GM12878 (cell line): ENCODE results near the gene COL5A1. TPM values are rescaled to one million over a fixed set of nuclear protein-coding genes. Genes with fewer than 3 reads are reported as not detected.

Experiments
- ATAC-seq: fragments of 200-7000 bp; cut with Tn5 transposase; 3 replicates; pipeline ENCODE4 v1.9.1; 2020; ENCODE audit warnings: mild to moderate bottlenecking, moderate library complexity
- BruUV-seq: library from RNA; stranded (reverse); fragments of 400-500 nt; replicated peaks from 2 replicates; lab custom pipeline; 2021; lab: Mats Ljungman, UMichigan
- CTCF ChIA-PET: fragments of 300-600 bp; sonication (Branson Sonifier 250); formaldehyde crosslinking; extraction: SDS; loops from one replicate; lab custom pipeline; 2021; ENCODE audit warnings: inconsistent platforms; lab: Yijun Ruan, JAX
- POLR2A ChIA-PET: fragments of 350-600 bp; formaldehyde crosslinking; extraction: SDS; loops from one replicate; lab custom pipeline; 2021; ENCODE audit warnings: inconsistent platforms; lab: Charles Lee
- RAD21 ChIA-PET: fragments of 300-600 bp; sonication (Branson Sonifier 250); formaldehyde crosslinking; loops from one replicate; lab custom pipeline; 2023; ENCODE audit warnings: antibody characterized with exemption; ENCODE audit not compliant: unreplicated experiment; lab: Charles Lee
- SMC1A ChIA-PET: fragments of 300-600 bp; sonication (Branson Sonifier 250); formaldehyde crosslinking; loops from one replicate; lab custom pipeline; 2023; ENCODE audit not compliant: unreplicated experiment, uncharacterized antibody; lab: Charles Lee
- DNase-seq: peaks from one replicate; pipeline ENCODE4 v3.0.0-alpha.2; 2011; ENCODE audit warnings: low read depth, low spot score
- FAIRE-seq: peaks from 3 replicates; lab custom pipeline; 2011; peaks lifted over from hg19 to GRCh38; lab: Jason Lieb, UNC
- H2AFZ ChIP-seq: 2 replicates; pipeline ENCODE4 v1.6.0; 2011; ENCODE audit warnings: low read depth, low read length, control low read depth; ENCODE audit not compliant: control insufficient read depth
- H3K27ac ChIP-seq: 2 replicates; pipeline ENCODE4 v1.5.1; 2011; ENCODE audit warnings: control low read depth; ENCODE audit not compliant: control insufficient read depth, insufficient read depth
- H3K27me3 ChIP-seq, 2 experiments: replicated peaks in 1 of 2; 2 replicates each; pipeline versions ENCODE4 v1.6.0 to v1.6.1; 2011; ENCODE audit warnings: low read length in 1 of 2; ENCODE audit not compliant: control insufficient read depth in 2 of 2, insufficient read depth in 2 of 2
- H3K36me3 ChIP-seq, 2 experiments: 2 replicates each; pipeline ENCODE4 v1.5.1; 2011; ENCODE audit warnings: low read length in 1 of 2; ENCODE audit not compliant: control insufficient read depth in 2 of 2, insufficient read depth in 2 of 2
- H3K4me1 ChIP-seq: 2 replicates; pipeline ENCODE4 v1.6.1; 2011; ENCODE audit warnings: mild to moderate bottlenecking, low read length, moderate library complexity, mixed read lengths; ENCODE audit not compliant: control insufficient read depth, insufficient read depth
- H3K4me2 ChIP-seq: 2 replicates; pipeline ENCODE4 v1.6.0; 2011; ENCODE audit warnings: control low read depth; ENCODE audit not compliant: control insufficient read depth, insufficient read depth
- H3K4me3 ChIP-seq: fragments of 200-600 bp; sonication (generic); 2 replicates; pipeline ENCODE4 v1.5.1; 2016
- H3K79me2 ChIP-seq: 2 replicates; pipeline ENCODE4 v1.6.0; 2011; ENCODE audit warnings: low read length; ENCODE audit not compliant: control insufficient read depth, insufficient read depth
- H3K9ac ChIP-seq: 2 replicates; pipeline ENCODE4 v1.8.0; 2011; ENCODE audit warnings: low read length, control low read depth, mixed read lengths; ENCODE audit not compliant: control insufficient read depth, insufficient read depth
- H3K9me3 ChIP-seq: replicated peaks from 3 replicates; pipeline ENCODE4 v1.5.1; 2011; ENCODE audit warnings: mild to moderate bottlenecking, low read length; ENCODE audit not compliant: control insufficient read depth, insufficient read depth
- H4K20me1 ChIP-seq: 2 replicates; pipeline ENCODE4 v1.6.0; 2011; ENCODE audit not compliant: control insufficient read depth, insufficient read depth
- ATF3 ChIP-seq: IDR thresholded peaks from 2 replicates; pipeline ENCODE4 v1.6.1; 2011; ENCODE audit warnings: low read depth, mild to moderate bottlenecking, low read length, moderate library complexity, borderline replicate concordance; ENCODE audit errors: extremely low read depth
- ATF7 ChIP-seq: fragments of 450-650 bp; IDR thresholded peaks from 2 replicates; pipeline ENCODE4 v1.6.1; 2016; ENCODE audit warnings: low read depth, mild to moderate bottlenecking
- BRCA1 ChIP-seq: IDR thresholded peaks from 2 replicates; pipeline ENCODE4 v1.6.1; 2011; ENCODE audit warnings: low read depth, low read length, improper control_type of control experiment
- FOS ChIP-seq: IDR thresholded peaks from 3 replicates; pipeline ENCODE4 v1.6.1; 2011; ENCODE audit warnings: borderline replicate concordance; ENCODE audit not compliant: insufficient read length; ENCODE audit errors: extremely low read depth
- IKZF2 ChIP-seq, 2 experiments: fragments of 450-650 bp; IDR thresholded peaks; 2 replicates each; pipeline ENCODE4 v1.6.1; 2017; ENCODE audit warnings: mild to moderate bottlenecking in 2 of 2, moderate library complexity in 2 of 2
- MYC ChIP-seq: IDR thresholded peaks from 2 replicates; pipeline ENCODE4 v1.6.1; 2011; ENCODE audit warnings: mild to moderate bottlenecking, low read length, moderate library complexity, inconsistent platforms; ENCODE audit not compliant: insufficient read depth, insufficient replicate concordance, insufficient read length, severe bottlenecking
- NFYA ChIP-seq: IDR thresholded peaks from 2 replicates; pipeline ENCODE4 v1.6.1; 2011; ENCODE audit warnings: low read depth, mild to moderate bottlenecking, low read length, improper control_type of control experiment, borderline replicate concordance
- PAX5 ChIP-seq: IDR thresholded peaks from 2 replicates; pipeline ENCODE4 v1.6.1; 2011; ENCODE audit warnings: low read depth, low read length, borderline replicate concordance
- PML ChIP-seq: IDR thresholded peaks from 2 replicates; pipeline ENCODE4 v1.6.1; 2012; ENCODE audit warnings: low read length, inconsistent platforms
- SUPT20H ChIP-seq: IDR thresholded peaks from 2 replicates; pipeline ENCODE4 v1.6.1; 2011; ENCODE audit warnings: low read depth, mild to moderate bottlenecking, low read length, moderate library complexity, borderline replicate concordance; ENCODE audit not compliant: control insufficient read depth
- ZBTB40 ChIP-seq: fragments of 450-650 bp; IDR thresholded peaks from 2 replicates; pipeline ENCODE4 v1.6.1; 2016; ENCODE audit warnings: mild to moderate bottlenecking, moderate library complexity, borderline replicate concordance
- ZNF217 ChIP-seq: fragments of 450-650 bp; IDR thresholded peaks from 2 replicates; pipeline ENCODE4 v1.6.1; 2017; ENCODE audit warnings: antibody characterized with exemption, mild to moderate bottlenecking
- ZNF622 ChIP-seq: fragments of 450-650 bp; IDR thresholded peaks from 2 replicates; pipeline ENCODE4 v1.6.1; 2017; ENCODE audit warnings: mild to moderate bottlenecking, inconsistent platforms
- WGBS: methylation state at CpG from one replicate; pipeline ENCODE4 v1.1.6; 2016; ENCODE audit warnings: low lambda C conversion rate; ENCODE audit not compliant: insufficient replicate concordance, insufficient coverage; ENCODE audit errors: missing lambda C conversion rate; 5-methylcytosine and 5-hydroxymethylcytosine counted together
- in situ Hi-C: fragments of 300-500 bp; cut with MboI; formaldehyde crosslinking; loops from 9 replicates; pipeline ENCODE4 v1.14.3; 2018; ENCODE audit warnings: mixed read lengths
- intact Hi-C: fragments of 100-400 bp; cut with micrococcal nuclease; formaldehyde crosslinking; loops from one replicate; pipeline ENCODE4 v1.14.2; 2022; ENCODE audit not compliant: unreplicated experiment
- polyA plus RNA-seq, 11 experiments: library from polyadenylated mRNA; depleted of rRNA in 4 of 11; unstranded in 6 of 11; stranded (reverse) in 5 of 11; fragments of >200 nt; fragmentation: Nextera tagmentation in 4 of 11; fragmentation: Illumina TruSeq in 1 of 11; extraction: Ambion mirVana in 4 of 11; extraction: Trizol in 1 of 11; gene quantifications; 1 replicate in 1 of 11; 2 replicates in 10 of 11; pipeline versions ENCODE4 v1.2.1 to v1.2.3, GENCODE V29; 2011 to 2016; ENCODE audit warnings: inconsistent platforms in 2 of 11, missing spikeins in 2 of 11, low read depth in 1 of 11
- total RNA-seq, 4 experiments: library from RNA; depleted of rRNA in 3 of 4; stranded (reverse); fragments of >200 nt in 3 of 4; fragmentation: Illumina TruSeq in 1 of 4; extraction: Trizol in 1 of 4; gene quantifications; 2 replicates each; pipeline versions ENCODE4 v1.2.1 to v1.2.3, GENCODE V29; 2013 to 2021

Gene COL5A1
- total and polyA plus RNA-seq, 10 of the 15 experiments (the other 5 are each of a cell fraction or from before 2014, with no cell fraction given), result under 0.01 to 0.15 (median 0.13) TPM; not detected in 4

- ATAC-seq (no peak), FAIRE-seq (no peak)
- H3K27me3 ChIP-seq, result no peaks in the 10 kb centered on the region; a peak in 1 of 4 replicates
- RAD21 ChIA-PET, result no interaction called here
- H3K9me3 ChIP-seq, result no peaks in the 10 kb centered on the region
- no peak overlapping the region for H3K27ac ChIP-seq
- H3K79me2 ChIP-seq, result no peaks in the 10 kb centered on the region
- H3K4me1 ChIP-seq, result no peaks in the 10 kb centered on the region
- H2AFZ ChIP-seq, result no peak overlapping the region
- no TSS peak for BruUV-seq
- SMC1A ChIA-PET, result no interaction called here
- H3K36me3 ChIP-seq, result no peaks in the 10 kb centered on the region
- intact Hi-C loops, result no loop called here
- H3K4me3 ChIP-seq, result no peak overlapping the region
- TF ChIP-seq ZBTB40 (no peak), BRCA1 (no peak), FOS (no peak), MYC (no peak), PML (no peak), ZNF217 (no peak), ATF3 (no peak), ZNF622 (no peak), IKZF2 (IDR thresholded peaks at IDR 0.05) (no peak), ATF7 (no peak), PAX5 (no peak), SUPT20H (no peak), NFYA (no peak)
- TF ChIP-seq, all 136 proteins: peak for 0
- ChIA-PET POLR2A (no interaction called here), CTCF (no interaction called here)
- DNase-seq, result no peak
- 54% methylated on average over 13 of the region's 13 CpGs for WGBS
- in situ Hi-C loops, result no loop called here
- H3K4me2 ChIP-seq, result no peak overlapping the region
- no peak overlapping the region for H3K9ac ChIP-seq
- H4K20me1 ChIP-seq, result no peaks in the 10 kb centered on the region
Measured at GRCh38 chr9:134881313-134881670, 239.7 kb downstream of the COL5A1 start.
